Caco-2 (cell line): ENCODE data around the gene COPB2. TPM values are rescaled to one million over a fixed set of nuclear protein-coding genes. Genes with fewer than 3 reads are reported as not detected.

Source experiments
- BruUV-seq: library from RNA; stranded (reverse); fragments of 400-500 nt; replicated peaks from 2 replicates; lab custom pipeline; 2021; lab: Mats Ljungman, UMichigan
- CTCF ChIA-PET: fragments of 300-600 bp; sonication (Branson Sonifier 250); formaldehyde crosslinking; loops from one replicate; lab custom pipeline; 2022; ENCODE audit warnings: antibody characterized with exemption; lab: Charles Lee
- POLR2A ChIA-PET: fragments of 300-600 bp; sonication (Branson Sonifier 250); formaldehyde crosslinking; loops from one replicate; lab custom pipeline; 2022; ENCODE audit warnings: antibody characterized with exemption; lab: Charles Lee
- DNase-seq, 2 experiments: peaks; one replicate each; pipeline versions ENCODE4 v3.0.0 to v3.0.0-alpha.2; 2020 to 2022
- H3K27me3 ChIP-seq: replicated peaks from 2 replicates; pipeline ENCODE4 v1.6.0; 2011; ENCODE audit warnings: low read length; ENCODE audit not compliant: control insufficient read depth, insufficient read depth
- H3K36me3 ChIP-seq: 2 replicates; pipeline ENCODE4 v1.5.1; 2011; ENCODE audit warnings: low read length; ENCODE audit not compliant: control insufficient read depth, insufficient read depth
- H3K4me1 ChIP-seq: fragments of 250-450 bp; sonication (Bioruptor Pico); 2 replicates; pipeline ENCODE4 v1.5.1; 2020; ENCODE audit warnings: mild to moderate bottlenecking
- H3K4me3 ChIP-seq: 2 replicates; pipeline ENCODE4 v1.5.1; 2011; ENCODE audit warnings: low read depth, mild to moderate bottlenecking, control low read depth, low read length
- H3K9me3 ChIP-seq: fragments of 250-450 bp; sonication (Bioruptor Pico); 2 replicates; pipeline ENCODE4 v1.5.1; 2020; ENCODE audit warnings: mild to moderate bottlenecking, moderate library complexity
- H3K27ac Mint-ChIP-seq: one replicate; pipeline ENCODE4 v1.8.0; 2022; ENCODE audit warnings: mixed read lengths; ENCODE audit not compliant: unreplicated experiment
- H3K27me3 Mint-ChIP-seq: one replicate; pipeline ENCODE4 v1.8.0; 2022; ENCODE audit warnings: mixed read lengths; ENCODE audit not compliant: insufficient read depth, unreplicated experiment
- H3K36me3 Mint-ChIP-seq: one replicate; pipeline ENCODE4 v1.8.0; 2022; ENCODE audit warnings: mild to moderate bottlenecking, mixed read lengths; ENCODE audit not compliant: insufficient read depth, unreplicated experiment
- H3K4me1 Mint-ChIP-seq: one replicate; pipeline ENCODE4 v1.8.0; 2022; ENCODE audit warnings: low read depth, mixed read lengths; ENCODE audit not compliant: unreplicated experiment
- H3K4me3 Mint-ChIP-seq: one replicate; pipeline ENCODE4 v1.8.0; 2022; ENCODE audit warnings: mild to moderate bottlenecking, moderate library complexity, mixed read lengths; ENCODE audit not compliant: unreplicated experiment
- H3K9me3 Mint-ChIP-seq: one replicate; pipeline ENCODE4 v1.8.0; 2022; ENCODE audit warnings: mixed read lengths; ENCODE audit not compliant: unreplicated experiment
- intact Hi-C: fragments of 100-400 bp; cut with micrococcal nuclease; formaldehyde crosslinking; loops from one replicate; pipeline ENCODE4 v1.10.0; 2022; ENCODE audit not compliant: unreplicated experiment
- total RNA-seq: library from RNA; stranded (reverse); gene quantifications from 2 replicates; pipeline ENCODE4 v1.2.3, GENCODE V29; 2022
- TF ChIP-seq, protein P1 (sequence below), 2 experiments: fragments of 200-600 bp in 1 of 2; IDR thresholded peaks; 1 replicate in 1 of 2; 2 replicates in 1 of 2; pipeline versions ENCODE4 v1.5.1 to v1.8.0; 2011 to 2022; ENCODE audit warnings: antibody characterized with exemption in 1 of 2, control low read depth in 1 of 2, inconsistent platforms in 1 of 2, low read depth in 1 of 2, low read length in 1 of 2, mild to moderate bottlenecking in 1 of 2, moderate library complexity in 1 of 2; ENCODE audit not compliant: insufficient read depth in 1 of 2, severe bottlenecking in 1 of 2, unreplicated experiment in 1 of 2

COPB2 gene
- total RNA-seq, 1 experiment from 2014 or later: 130 TPM

DNA sequence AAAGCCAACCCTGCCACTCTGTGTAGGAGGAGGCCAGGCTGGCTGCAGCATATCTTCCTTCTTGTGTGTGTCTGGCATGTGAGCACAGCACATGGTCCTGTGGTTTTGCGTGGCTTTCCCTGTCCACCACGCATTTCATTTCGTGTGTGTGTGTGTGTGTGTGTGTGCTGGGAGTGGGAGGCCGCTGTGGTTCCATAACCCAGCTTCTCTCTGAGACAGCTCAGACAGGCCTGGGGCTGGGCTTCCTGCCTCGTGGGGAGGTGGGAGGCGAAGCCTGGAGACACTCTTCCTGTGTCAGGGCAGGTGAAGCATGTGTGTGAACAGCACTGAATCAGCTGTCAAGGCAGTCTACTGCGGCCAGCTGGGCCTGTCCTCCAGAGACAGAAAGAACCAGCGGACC is 61.6 kb downstream of the COPB2 start:
- no peak for DNase-seq
- CTCF ChIA-PET: no interaction called here
- H3K36me3 ChIP-seq: no peaks in the 10 kb centered on the region
- H3K4me1 ChIP-seq: no peaks in the 10 kb centered on the region; the same call in 1 of the 2 replicates
- H3K27me3 ChIP-seq: no peaks in the 10 kb centered on the region; the same call in 1 of the 2 replicates
- H3K4me3 ChIP-seq: no peak overlapping the region
- H3K4me3 Mint-ChIP-seq: no peak overlapping the region
- peaks cover 12% of the 10 kb centered on the region for H3K27me3 Mint-ChIP-seq
- TF ChIP-seq, protein P1, sequence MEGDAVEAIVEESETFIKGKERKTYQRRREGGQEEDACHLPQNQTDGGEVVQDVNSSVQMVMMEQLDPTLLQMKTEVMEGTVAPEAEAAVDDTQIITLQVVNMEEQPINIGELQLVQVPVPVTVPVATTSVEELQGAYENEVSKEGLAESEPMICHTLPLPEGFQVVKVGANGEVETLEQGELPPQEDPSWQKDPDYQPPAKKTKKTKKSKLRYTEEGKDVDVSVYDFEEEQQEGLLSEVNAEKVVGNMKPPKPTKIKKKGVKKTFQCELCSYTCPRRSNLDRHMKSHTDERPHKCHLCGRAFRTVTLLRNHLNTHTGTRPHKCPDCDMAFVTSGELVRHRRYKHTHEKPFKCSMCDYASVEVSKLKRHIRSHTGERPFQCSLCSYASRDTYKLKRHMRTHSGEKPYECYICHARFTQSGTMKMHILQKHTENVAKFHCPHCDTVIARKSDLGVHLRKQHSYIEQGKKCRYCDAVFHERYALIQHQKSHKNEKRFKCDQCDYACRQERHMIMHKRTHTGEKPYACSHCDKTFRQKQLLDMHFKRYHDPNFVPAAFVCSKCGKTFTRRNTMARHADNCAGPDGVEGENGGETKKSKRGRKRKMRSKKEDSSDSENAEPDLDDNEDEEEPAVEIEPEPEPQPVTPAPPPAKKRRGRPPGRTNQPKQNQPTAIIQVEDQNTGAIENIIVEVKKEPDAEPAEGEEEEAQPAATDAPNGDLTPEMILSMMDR (IDR thresholded peaks at IDR 0.05; ENCODE audit: insufficient read depth in 1 of 2, low read depth in 1 of 2, low read length in 1 of 2, severe bottlenecking in 1 of 2, unreplicated experiment in 1 of 2): no peak
- H3K36me3 Mint-ChIP-seq: no peaks in the 10 kb centered on the region
- POLR2A ChIA-PET: no interaction called here
- no TSS peak for BruUV-seq
- H3K4me1 Mint-ChIP-seq: no peaks in the 10 kb centered on the region
- H3K27ac Mint-ChIP-seq: no peak overlapping the region
- intact Hi-C loops: loop anchor here (2.0 to 5.0 kb wide), 3 partner anchors 29 to 215 kb away; no protein-coding TSS in a partner anchor
- no peaks in the 10 kb centered on the region for H3K9me3 Mint-ChIP-seq
- H3K9me3 ChIP-seq: no peaks in the 10 kb centered on the region

DNA sequence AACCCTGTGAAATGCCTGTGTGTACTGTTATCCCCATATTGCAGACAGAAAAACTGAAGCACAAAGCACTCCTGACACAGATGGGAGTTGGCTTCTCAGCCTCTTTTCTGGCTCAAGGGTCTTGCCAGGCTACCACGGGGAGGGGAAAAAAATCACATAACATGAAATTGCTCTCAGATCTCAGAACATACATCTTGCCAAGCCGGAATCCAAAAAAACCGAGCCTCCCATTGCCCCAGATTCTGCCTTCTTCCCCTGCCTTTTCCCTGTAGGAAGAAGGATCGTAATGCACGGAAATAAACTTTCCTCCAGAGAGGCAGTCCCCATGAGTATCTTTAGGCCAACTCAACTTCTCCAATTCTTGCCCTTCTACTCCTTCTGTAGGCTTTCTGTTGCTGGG is 62.2 kb downstream of the COPB2 start:
- H3K27ac Mint-ChIP-seq: no peak overlapping the region
- intact Hi-C loops: loop anchor here (5.0 kb wide), 1 partner anchor 125 kb away; no protein-coding TSS in a partner anchor
- H3K4me1 Mint-ChIP-seq: no peaks in the 10 kb centered on the region
- no peaks in the 10 kb centered on the region for H3K36me3 Mint-ChIP-seq
- peaks cover 8% of the 10 kb centered on the region for H3K27me3 Mint-ChIP-seq
- H3K4me3 Mint-ChIP-seq: no peak overlapping the region
- no TSS peak for BruUV-seq
- CTCF ChIA-PET: interaction anchor here (0.6 kb wide), 2 partner anchors 27 to 139 kb away, joined by 3 read pairs; no protein-coding TSS in a partner anchor
- H3K4me3 ChIP-seq: no peak overlapping the region
- H3K4me1 ChIP-seq: no peaks in the 10 kb centered on the region; the same call in 1 of the 2 replicates
- H3K27me3 ChIP-seq: no peaks in the 10 kb centered on the region; the same call in 1 of the 2 replicates
- H3K36me3 ChIP-seq: no peaks in the 10 kb centered on the region
- no peaks in the 10 kb centered on the region for H3K9me3 Mint-ChIP-seq
- POLR2A ChIA-PET: no interaction called here
- H3K9me3 ChIP-seq: no peaks in the 10 kb centered on the region
- TF ChIP-seq, protein P1 (IDR thresholded peaks at IDR 0.05; ENCODE audit: insufficient read depth in 1 of 2, low read depth in 1 of 2, low read length in 1 of 2, severe bottlenecking in 1 of 2, unreplicated experiment in 1 of 2): no peak
- no peak for DNase-seq

DNA sequence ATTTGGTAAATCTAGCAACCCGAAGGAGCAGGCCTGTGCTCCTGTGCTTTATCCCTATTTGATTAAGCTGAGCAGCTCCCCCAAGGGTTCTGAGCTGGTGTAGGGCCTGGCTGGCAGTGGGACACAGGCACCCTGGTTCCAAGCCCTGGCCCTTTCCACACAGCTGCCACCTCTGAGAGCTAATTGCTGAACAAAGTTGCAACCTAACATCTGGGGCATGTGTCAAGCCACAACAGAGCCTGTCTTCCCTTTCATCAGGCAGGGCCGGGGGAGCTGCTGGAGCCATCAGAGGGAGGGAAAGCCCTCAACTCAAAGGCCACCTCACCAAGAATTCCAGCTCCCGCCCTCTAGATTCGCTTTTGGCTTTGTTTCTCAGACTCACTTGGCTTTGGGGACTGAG is 62.7 kb downstream of the COPB2 start:
- Histone ChIP-seq H3K4me3 (no peak overlapping the region), H3K36me3 (no peaks in the 10 kb centered on the region), H3K9me3 (no peaks in the 10 kb centered on the region), H3K4me1 (peaks cover 2% of the 10 kb centered on the region), H3K27me3 (no peaks in the 10 kb centered on the region; the same call in 1 of the 2 replicates)
- no peak overlapping the region for H3K4me3 Mint-ChIP-seq
- no peaks in the 10 kb centered on the region for H3K36me3 Mint-ChIP-seq
- H3K9me3 Mint-ChIP-seq: no peaks in the 10 kb centered on the region
- no peak overlapping the region for H3K27ac Mint-ChIP-seq
- TF ChIP-seq, protein P1 (IDR thresholded peaks at IDR 0.05; ENCODE audit: insufficient read depth in 1 of 2, low read depth in 1 of 2, low read length in 1 of 2, severe bottlenecking in 1 of 2, unreplicated experiment in 1 of 2): no peak
- ChIA-PET POLR2A (no interaction called here), CTCF (interaction anchor here (0.6 to 0.8 kb wide), 3 partner anchors 27 to 139 kb away, joined by 3 to 4 read pairs (median 3); no protein-coding TSS in a partner anchor)
- peaks cover 6% of the 10 kb centered on the region for H3K27me3 Mint-ChIP-seq
- BruUV-seq: no TSS peak
- intact Hi-C loops: loop anchor here (5.0 kb wide), 1 partner anchor 124 kb away; no protein-coding TSS in a partner anchor
- peaks cover under 1% of the 10 kb centered on the region for H3K4me1 Mint-ChIP-seq
- DNase-seq: no peak
